ENCODE results near the gene CES4A. TPM values are rescaled to one million over a fixed set of nuclear protein-coding genes. Genes with fewer than 3 reads are reported as not detected.
"Not testable (repeated sequence)": the region's sequence is repeated elsewhere in the genome, so short reads cannot be mapped to it uniquely, and the experiment has no call there.

The CES4A gene
- total RNA-seq, 1 experiment from 2014 or later = 0.15 TPM

DNA sequence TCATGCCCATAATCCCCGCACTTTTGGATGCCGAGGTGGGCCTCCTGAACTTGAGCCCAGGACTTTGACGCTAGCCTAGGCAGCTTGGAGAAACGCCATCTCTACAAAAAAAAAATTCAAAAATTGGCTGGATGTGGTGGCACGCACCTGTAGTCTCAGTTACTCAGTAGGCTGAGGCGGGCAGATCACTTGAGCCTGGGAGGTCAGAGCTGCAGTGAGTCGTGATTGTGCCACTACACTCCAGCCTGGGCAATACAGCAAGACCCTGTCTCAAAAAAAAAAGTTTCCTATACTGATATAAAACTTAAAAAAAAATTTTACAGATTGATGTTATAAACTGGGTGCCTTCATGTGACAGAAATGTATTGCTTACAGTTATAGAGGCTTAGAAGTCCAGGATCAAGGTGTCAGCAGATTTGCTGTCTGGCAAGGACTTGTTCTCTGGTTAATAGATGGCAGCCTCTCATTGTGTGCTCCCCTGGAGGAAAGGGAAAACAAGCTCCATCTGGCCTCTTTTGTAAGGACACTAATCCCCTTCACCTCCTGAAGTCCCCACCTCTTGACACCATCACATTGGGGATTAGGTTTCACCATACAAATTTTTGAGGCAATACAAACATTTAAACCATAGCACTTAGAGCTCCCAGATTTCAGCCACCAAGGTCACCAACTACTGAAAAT, 35.8 kb upstream of the CES4A start:
- TF ChIP-seq, protein P1, sequence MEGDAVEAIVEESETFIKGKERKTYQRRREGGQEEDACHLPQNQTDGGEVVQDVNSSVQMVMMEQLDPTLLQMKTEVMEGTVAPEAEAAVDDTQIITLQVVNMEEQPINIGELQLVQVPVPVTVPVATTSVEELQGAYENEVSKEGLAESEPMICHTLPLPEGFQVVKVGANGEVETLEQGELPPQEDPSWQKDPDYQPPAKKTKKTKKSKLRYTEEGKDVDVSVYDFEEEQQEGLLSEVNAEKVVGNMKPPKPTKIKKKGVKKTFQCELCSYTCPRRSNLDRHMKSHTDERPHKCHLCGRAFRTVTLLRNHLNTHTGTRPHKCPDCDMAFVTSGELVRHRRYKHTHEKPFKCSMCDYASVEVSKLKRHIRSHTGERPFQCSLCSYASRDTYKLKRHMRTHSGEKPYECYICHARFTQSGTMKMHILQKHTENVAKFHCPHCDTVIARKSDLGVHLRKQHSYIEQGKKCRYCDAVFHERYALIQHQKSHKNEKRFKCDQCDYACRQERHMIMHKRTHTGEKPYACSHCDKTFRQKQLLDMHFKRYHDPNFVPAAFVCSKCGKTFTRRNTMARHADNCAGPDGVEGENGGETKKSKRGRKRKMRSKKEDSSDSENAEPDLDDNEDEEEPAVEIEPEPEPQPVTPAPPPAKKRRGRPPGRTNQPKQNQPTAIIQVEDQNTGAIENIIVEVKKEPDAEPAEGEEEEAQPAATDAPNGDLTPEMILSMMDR (conservative IDR thresholded peaks at IDR 0.05; ENCODE audit: low read depth, low read length) = no peak
- no peak for TF ChIP-seq EZH2 (IDR thresholded peaks at IDR 0.05; ENCODE audit: borderline replicate concordance, low read depth, low read length, poor library complexity, severe bottlenecking)
- POLR2A ChIA-PET (ENCODE audit: low non-redundant PET) = no interaction called here

DNA sequence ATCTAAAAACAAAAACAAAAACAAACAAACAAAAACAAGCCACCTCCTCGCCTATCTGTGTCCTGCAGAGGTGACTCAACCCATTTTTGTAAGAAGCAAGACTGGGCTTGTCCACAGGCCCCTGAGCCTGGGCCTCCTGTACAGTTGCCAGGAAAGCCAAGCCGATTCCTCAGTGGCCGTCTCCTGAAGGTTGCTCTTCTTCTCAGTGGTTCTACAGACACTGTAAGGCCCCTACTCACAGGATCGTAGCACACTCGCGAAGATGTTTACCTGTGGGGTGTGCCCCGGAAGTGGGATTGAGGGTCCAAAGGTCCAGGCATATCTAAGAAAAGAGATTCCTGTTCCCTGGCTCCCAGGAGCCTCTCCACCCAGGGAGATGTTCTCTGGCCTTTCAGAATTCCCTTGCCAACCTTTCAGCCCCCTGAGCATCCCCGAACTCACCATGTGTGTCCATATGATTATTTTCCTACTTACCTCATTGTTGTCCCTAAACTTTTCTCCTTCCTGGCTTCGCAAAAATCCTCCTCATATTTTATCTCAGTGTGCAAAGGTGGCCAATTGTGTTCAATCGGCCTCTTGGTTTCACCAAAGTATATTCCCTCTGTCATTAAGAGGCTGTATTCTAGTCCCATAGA, 34.8 kb upstream of the CES4A start:
- intact Hi-C loops (cut with micrococcal nuclease; ENCODE audit: unreplicated experiment) = loop anchor here (2.0 to 5.0 kb wide), 3 partner anchors 59 to 444 kb away; partner anchors contain the start of gene MATCAP1
- CTCF ChIA-PET = interaction anchor here (0.6 to 1.3 kb wide), 5 partner anchors 182 to 1052 kb away, joined by 3 to 14 read pairs (median 3); no protein-coding TSS in a partner anchor
- BruUV-seq (replicated peaks) = no TSS peak
- POLR2A ChIA-PET (ENCODE audit: low non-redundant PET) = interaction anchor here (0.6 kb wide), 2 partner anchors 53 to 261 kb away, joined by 3 read pairs; no protein-coding TSS in a partner anchor
- DNase-seq (ENCODE audit: low spot score) = no peak
- TF ChIP-seq, protein P1 (conservative IDR thresholded peaks at IDR 0.05; ENCODE audit: low read depth, low read length) = no peak
- no peak for TF ChIP-seq EZH2 (IDR thresholded peaks at IDR 0.05; ENCODE audit: borderline replicate concordance, low read depth, low read length, poor library complexity, severe bottlenecking)
- Histone ChIP-seq H3K4me3 (ENCODE audit: low read depth, low read length, poor library complexity, severe bottlenecking) (no peak overlapping the region), H3K27me3 (replicated peaks; ENCODE audit: insufficient read depth, low read depth, low read length, poor library complexity) (no peaks in the 10 kb centered on the region), H3K9me3 (ENCODE audit: low read depth, low read length, poor library complexity, severe bottlenecking) (peaks cover 7% of the 10 kb centered on the region), H3K27ac (ENCODE audit: low read depth, low read length, poor library complexity, severe bottlenecking) (no peak overlapping the region), H3K36me3 (ENCODE audit: insufficient read depth, low read length, poor library complexity, severe bottlenecking) (no peaks in the 10 kb centered on the region), H3K4me1 (ENCODE audit: insufficient read depth, low read length, poor library complexity, severe bottlenecking) (no peaks in the 10 kb centered on the region)

More for the DNA sequence above, 35.8 kb upstream of the CES4A start:
- H3K27me3 ChIP-seq (replicated peaks; ENCODE audit: insufficient read depth, low read depth, low read length, poor library complexity) = no peaks in the 10 kb centered on the region
- no peaks in the 10 kb centered on the region for H3K4me1 ChIP-seq (ENCODE audit: insufficient read depth, low read length, poor library complexity, severe bottlenecking)
- BruUV-seq (replicated peaks) = no TSS peak
- H3K27ac ChIP-seq (ENCODE audit: low read depth, low read length, poor library complexity, severe bottlenecking) = no peak overlapping the region
- intact Hi-C loops (cut with micrococcal nuclease; ENCODE audit: unreplicated experiment) = loop anchor here (5.0 kb wide), 2 partner anchors 60 to 445 kb away; no protein-coding TSS in a partner anchor
- CTCF ChIA-PET = interaction anchor here (1.2 kb wide), 1 partner anchor 8 kb away, joined by 3 read pairs; the partner anchor contains the start of gene CES3
- DNase-seq (ENCODE audit: low spot score) = no peak
- no peaks in the 10 kb centered on the region for H3K36me3 ChIP-seq (ENCODE audit: insufficient read depth, low read length, poor library complexity, severe bottlenecking)
- H3K9me3 ChIP-seq (ENCODE audit: low read depth, low read length, poor library complexity, severe bottlenecking) = peaks cover 7% of the 10 kb centered on the region
- H3K4me3 ChIP-seq (ENCODE audit: low read depth, low read length, poor library complexity, severe bottlenecking) = no peak overlapping the region

DNA sequence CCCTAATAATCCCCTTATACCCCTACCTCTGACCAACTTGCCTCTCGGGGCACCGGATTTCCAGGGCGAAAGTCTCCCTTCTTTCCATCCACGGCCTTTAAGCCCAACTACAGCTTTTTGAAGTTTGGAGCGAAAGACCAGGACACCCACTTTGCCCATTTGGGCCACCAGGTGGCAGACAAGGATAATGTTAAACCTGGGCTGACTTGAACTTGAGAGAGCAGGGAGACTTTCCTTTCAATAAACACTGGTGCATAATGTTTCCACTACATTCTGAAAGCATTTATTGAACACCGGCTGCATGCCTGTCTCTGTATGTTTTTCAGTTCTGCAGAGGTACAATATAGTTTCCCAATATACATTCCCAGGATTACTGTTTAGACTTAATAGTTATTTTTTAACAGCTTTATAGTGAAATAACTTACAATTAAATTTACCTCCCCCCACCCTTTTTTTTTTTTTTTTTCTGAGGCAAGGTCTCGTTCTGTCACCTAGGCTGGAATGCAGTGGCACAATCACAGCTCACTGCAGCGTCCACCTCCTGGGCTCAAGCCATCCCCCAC, 34.2 kb upstream of the CES4A start:
- Histone ChIP-seq H3K4me3 (ENCODE audit: low read depth, low read length, poor library complexity, severe bottlenecking) (no peak overlapping the region), H3K9me3 (ENCODE audit: low read depth, low read length, poor library complexity, severe bottlenecking) (peaks cover 7% of the 10 kb centered on the region), H3K27ac (ENCODE audit: low read depth, low read length, poor library complexity, severe bottlenecking) (no peak overlapping the region), H3K4me1 (ENCODE audit: insufficient read depth, low read length, poor library complexity, severe bottlenecking) (no peaks in the 10 kb centered on the region), H3K27me3 (replicated peaks; ENCODE audit: insufficient read depth, low read depth, low read length, poor library complexity) (no peaks in the 10 kb centered on the region), H3K36me3 (ENCODE audit: insufficient read depth, low read length, poor library complexity, severe bottlenecking) (no peaks in the 10 kb centered on the region)
- no peak for TF ChIP-seq EZH2 (IDR thresholded peaks at IDR 0.05; ENCODE audit: borderline replicate concordance, low read depth, low read length, poor library complexity, severe bottlenecking)
- TF ChIP-seq, protein P1 (conservative IDR thresholded peaks at IDR 0.05; ENCODE audit: low read depth, low read length) = peak; percentile 90
- intact Hi-C loops (cut with micrococcal nuclease; ENCODE audit: unreplicated experiment) = loop anchor here (2.0 to 5.0 kb wide), 3 partner anchors 58 to 443 kb away; partner anchors contain the start of gene MATCAP1
- BruUV-seq (replicated peaks) = no TSS peak
- CTCF ChIA-PET = interaction anchor here (0.6 to 1.3 kb wide), 5 partner anchors 181 to 1052 kb away, joined by 3 to 14 read pairs (median 3); no protein-coding TSS in a partner anchor
- POLR2A ChIA-PET (ENCODE audit: low non-redundant PET) = interaction anchor here (0.6 kb wide), 2 partner anchors 53 to 260 kb away, joined by 3 read pairs; no protein-coding TSS in a partner anchor
- peak; percentile 87 for DNase-seq (ENCODE audit: low spot score)

DNA sequence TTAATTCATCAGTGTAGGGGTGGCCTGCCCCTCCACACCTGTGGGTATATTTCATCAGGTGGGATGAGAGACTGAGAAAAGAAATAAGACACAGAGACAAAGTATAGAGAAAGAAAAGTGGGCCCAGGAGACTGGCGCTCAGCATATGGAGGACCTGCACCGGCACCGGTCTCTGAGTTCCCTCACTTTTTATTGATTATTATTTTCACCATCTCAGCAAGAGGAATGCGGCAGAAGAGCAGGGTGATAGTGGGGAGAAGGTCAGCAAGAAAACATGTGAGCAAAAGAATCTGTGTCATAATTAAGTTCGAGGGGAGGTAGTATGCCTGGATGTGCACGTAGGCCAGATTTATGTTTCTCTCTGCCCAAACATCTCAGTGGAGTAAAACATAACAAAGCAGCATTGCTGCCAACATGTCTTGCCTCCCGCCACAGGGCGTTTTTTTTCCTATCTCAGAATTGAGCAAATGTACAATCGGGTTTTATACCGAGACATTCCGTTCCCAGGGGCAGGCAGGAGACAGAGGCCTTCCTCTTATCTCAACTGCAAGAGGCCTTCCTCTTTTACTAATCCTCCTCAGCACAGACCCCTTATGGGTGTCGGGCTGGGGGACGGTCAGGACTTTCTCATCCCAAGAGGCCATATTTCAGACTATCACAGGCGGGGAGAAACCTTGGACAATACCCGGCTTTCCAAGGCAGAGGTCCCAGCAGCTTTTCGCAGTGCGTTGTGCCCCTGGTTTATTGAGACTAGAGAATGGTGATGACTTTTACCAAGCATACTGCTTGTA, 32.8 kb upstream of the CES4A start:
- H3K27me3 ChIP-seq (replicated peaks; ENCODE audit: insufficient read depth, low read depth, low read length, poor library complexity); BruUV-seq (replicated peaks); H3K4me3 ChIP-seq (ENCODE audit: low read depth, low read length, poor library complexity, severe bottlenecking); H3K9me3 ChIP-seq (ENCODE audit: low read depth, low read length, poor library complexity, severe bottlenecking); H3K4me1 ChIP-seq (ENCODE audit: insufficient read depth, low read length, poor library complexity, severe bottlenecking); H3K27ac ChIP-seq (ENCODE audit: low read depth, low read length, poor library complexity, severe bottlenecking); DNase-seq (ENCODE audit: low spot score); H3K36me3 ChIP-seq (ENCODE audit: insufficient read depth, low read length, poor library complexity, severe bottlenecking); POLR2A ChIA-PET (ENCODE audit: low non-redundant PET); CTCF ChIA-PET: not testable (repeated sequence)
- intact Hi-C loops (cut with micrococcal nuclease; ENCODE audit: unreplicated experiment) = loop anchor here (2.0 to 5.0 kb wide), 2 partner anchors 197 to 227 kb away; partner anchors contain the start of genes B3GNT9 and MATCAP1
